ENCODE results near the gene AMPH.

AMPH gene

DNA sequence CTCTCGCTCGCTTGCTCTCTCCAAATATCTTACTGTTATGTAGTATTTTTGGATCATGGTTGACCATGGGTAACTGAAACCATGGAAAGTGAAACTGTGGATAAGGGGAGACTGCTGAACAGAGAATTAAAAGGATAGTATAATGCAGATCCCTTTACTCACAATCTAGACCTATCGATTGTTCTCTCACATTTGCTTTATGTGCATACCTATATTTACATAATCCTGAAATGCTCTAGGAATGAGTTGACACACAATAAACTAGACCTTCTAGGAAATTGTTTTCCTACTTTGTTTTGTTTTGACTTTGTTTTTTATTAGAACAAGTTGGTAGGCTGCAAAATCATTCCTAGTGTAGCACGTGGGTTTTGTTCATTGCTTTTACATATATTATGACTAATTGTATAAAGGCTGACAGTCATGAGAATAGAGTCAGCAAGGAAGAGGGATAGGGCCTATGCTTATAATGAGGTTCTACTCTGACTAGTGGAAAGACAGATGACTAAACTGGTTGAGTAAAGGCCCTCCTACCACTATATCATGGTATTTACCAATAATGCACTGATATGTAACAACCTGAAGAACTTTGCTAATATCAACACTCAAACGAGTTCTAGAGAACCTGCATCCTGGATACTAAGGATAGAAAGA lies 182.5 kb downstream of the AMPH start:
- H3K4me1 ChIP-seq (ENCODE audit: control insufficient read depth in 1 of 2, insufficient read depth in 1 of 2, low read depth in 1 of 2, low read length in 1 of 2): no peaks in the 10 kb centered on the region
- TF ChIP-seq, protein P1, sequence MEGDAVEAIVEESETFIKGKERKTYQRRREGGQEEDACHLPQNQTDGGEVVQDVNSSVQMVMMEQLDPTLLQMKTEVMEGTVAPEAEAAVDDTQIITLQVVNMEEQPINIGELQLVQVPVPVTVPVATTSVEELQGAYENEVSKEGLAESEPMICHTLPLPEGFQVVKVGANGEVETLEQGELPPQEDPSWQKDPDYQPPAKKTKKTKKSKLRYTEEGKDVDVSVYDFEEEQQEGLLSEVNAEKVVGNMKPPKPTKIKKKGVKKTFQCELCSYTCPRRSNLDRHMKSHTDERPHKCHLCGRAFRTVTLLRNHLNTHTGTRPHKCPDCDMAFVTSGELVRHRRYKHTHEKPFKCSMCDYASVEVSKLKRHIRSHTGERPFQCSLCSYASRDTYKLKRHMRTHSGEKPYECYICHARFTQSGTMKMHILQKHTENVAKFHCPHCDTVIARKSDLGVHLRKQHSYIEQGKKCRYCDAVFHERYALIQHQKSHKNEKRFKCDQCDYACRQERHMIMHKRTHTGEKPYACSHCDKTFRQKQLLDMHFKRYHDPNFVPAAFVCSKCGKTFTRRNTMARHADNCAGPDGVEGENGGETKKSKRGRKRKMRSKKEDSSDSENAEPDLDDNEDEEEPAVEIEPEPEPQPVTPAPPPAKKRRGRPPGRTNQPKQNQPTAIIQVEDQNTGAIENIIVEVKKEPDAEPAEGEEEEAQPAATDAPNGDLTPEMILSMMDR (IDR thresholded peaks at IDR 0.05): no peak
- H3K9me3 ChIP-seq: no peaks in the 10 kb centered on the region
- no peak overlapping the region for H3K4me3 ChIP-seq (ENCODE audit: low read depth in 1 of 2, low read length in 1 of 2)
- H3K36me3 ChIP-seq: no peaks in the 10 kb centered on the region
- H3K27me3 ChIP-seq: peaks cover 5% of the 10 kb centered on the region
- H3K27ac ChIP-seq: no peak overlapping the region

DNA sequence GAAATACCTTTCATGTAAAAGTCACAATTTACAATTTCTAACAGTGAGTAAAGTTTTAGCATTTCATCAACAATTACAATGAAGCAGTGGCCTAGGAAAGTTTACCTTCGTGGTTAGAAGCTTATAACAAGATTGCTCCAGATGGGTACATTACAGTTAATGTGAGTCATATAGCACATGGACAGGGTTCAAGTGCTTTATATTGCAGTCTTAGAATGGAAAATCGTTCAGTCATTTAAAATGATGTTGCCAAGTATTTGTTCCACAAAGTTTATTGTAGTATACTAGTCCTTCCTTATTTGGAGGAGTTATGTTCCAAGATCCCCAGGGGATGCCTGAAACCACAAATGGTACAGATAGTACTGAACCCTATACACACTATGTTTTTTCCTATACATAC lies 183.1 kb downstream of the AMPH start:
- Histone ChIP-seq H3K36me3 (no peaks in the 10 kb centered on the region), H3K27ac (no peak overlapping the region), H3K4me3 (ENCODE audit: low read depth in 1 of 2, low read length in 1 of 2) (no peak overlapping the region), H3K4me1 (ENCODE audit: control insufficient read depth in 1 of 2, insufficient read depth in 1 of 2, low read depth in 1 of 2, low read length in 1 of 2) (no peaks in the 10 kb centered on the region), H3K9me3 (no peaks in the 10 kb centered on the region), H3K27me3 (peaks cover 5% of the 10 kb centered on the region)
- TF ChIP-seq, protein P1 (IDR thresholded peaks at IDR 0.05): no peak

DNA sequence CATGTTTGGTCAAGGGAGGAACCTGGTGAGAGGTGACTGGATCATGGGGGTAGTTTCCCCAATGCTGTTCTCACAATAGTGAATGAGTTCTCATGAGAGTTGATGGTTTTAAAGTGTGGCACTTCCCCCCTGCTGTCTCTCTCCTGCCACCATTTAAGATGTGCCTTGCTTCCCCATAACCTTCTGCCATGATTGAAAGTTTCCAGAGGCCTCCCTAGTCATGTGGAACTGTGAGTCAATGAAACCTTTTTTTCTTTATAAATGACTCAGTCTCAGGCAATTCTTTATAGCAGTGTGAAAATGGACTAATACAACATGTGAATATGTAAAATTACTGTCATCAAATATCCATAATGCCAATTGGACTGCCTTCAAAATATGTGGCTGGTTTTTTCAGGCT lies 192.2 kb downstream of the AMPH start:
- Histone ChIP-seq H3K4me1 (ENCODE audit: control insufficient read depth in 1 of 2, insufficient read depth in 1 of 2, low read depth in 1 of 2, low read length in 1 of 2) (no peaks in the 10 kb centered on the region), H3K27me3 (no peaks in the 10 kb centered on the region), H3K9me3 (no peaks in the 10 kb centered on the region), H3K36me3 (no peaks in the 10 kb centered on the region), H3K27ac (no peak overlapping the region), H3K4me3 (ENCODE audit: low read depth in 1 of 2, low read length in 1 of 2) (no peak overlapping the region)
- TF ChIP-seq, protein P1 (IDR thresholded peaks at IDR 0.05): no peak

DNA sequence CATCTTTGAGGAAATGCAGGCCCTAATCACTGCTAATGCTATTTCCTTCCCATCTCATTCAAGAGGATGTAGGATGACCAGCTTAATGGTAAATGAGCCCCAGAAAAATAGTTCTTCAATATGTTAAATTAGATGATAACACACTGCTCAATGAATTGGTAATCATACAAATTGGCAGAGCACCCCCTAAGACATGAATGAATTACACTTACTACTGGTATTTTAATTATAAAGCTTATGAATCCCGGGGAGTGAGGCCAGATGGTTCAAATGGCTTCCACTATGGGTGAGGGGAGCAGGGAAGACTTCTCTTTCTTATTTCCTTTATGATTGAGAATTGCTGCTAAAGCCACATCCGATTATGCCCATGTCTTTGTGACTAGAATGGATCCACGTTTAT lies 198.5 kb downstream of the AMPH start:
- H3K4me1 ChIP-seq (ENCODE audit: control insufficient read depth in 1 of 2, insufficient read depth in 1 of 2, low read depth in 1 of 2, low read length in 1 of 2): no peaks in the 10 kb centered on the region
- no peak overlapping the region for H3K27ac ChIP-seq
- H3K36me3 ChIP-seq: no peaks in the 10 kb centered on the region
- H3K9me3 ChIP-seq: no peaks in the 10 kb centered on the region
- no peak overlapping the region for H3K4me3 ChIP-seq (ENCODE audit: low read depth in 1 of 2, low read length in 1 of 2)
- TF ChIP-seq, protein P1 (IDR thresholded peaks at IDR 0.05): no peak
- H3K27me3 ChIP-seq: no peaks in the 10 kb centered on the region

DNA sequence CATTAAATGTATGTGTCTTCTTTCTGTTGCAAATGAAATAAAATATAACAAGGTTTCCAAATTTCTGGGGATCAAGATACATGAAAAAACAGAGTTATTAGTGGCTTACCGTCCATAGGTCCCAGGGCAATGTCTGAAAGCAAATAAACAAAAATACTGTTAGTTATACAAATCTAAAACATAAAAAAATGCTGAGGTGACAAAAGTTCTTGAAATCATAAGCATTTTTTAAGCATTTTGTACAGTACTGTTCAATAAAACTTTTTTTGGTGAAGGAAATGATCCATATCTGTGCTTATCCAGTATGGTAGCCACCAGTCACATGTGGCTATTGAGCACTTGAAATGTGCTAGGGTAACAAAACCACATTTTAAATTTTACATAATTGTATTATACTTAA lies 199.1 kb downstream of the AMPH start:
- Histone ChIP-seq H3K27me3 (no peaks in the 10 kb centered on the region), H3K9me3 (no peaks in the 10 kb centered on the region), H3K4me3 (ENCODE audit: low read depth in 1 of 2, low read length in 1 of 2) (no peak overlapping the region), H3K36me3 (no peaks in the 10 kb centered on the region), H3K4me1 (ENCODE audit: control insufficient read depth in 1 of 2, insufficient read depth in 1 of 2, low read depth in 1 of 2, low read length in 1 of 2) (no peaks in the 10 kb centered on the region), H3K27ac (no peak overlapping the region)
- TF ChIP-seq, protein P1 (IDR thresholded peaks at IDR 0.05): no peak

All from neutrophil (primary cell).